Measurements from ENCODE around the gene YIF1B.

GRCh38 chr19:38333245-38333644 lies 17.5 kb upstream of the YIF1B start:
- TF ChIP-seq TSHZ2 (CRISPR knock-in tag; IDR thresholded peaks at IDR 0.05) (no peak), PPARA (CRISPR knock-in tag; IDR thresholded peaks at IDR 0.05; ENCODE audit: borderline replicate concordance) (no peak), ZNF8 (CRISPR knock-in tag; IDR thresholded peaks at IDR 0.05) (no peak), ZFP30 (CRISPR knock-in tag; IDR thresholded peaks at IDR 0.05) (no peak), ZC3H10 (CRISPR knock-in tag; IDR thresholded peaks at IDR 0.05) (no peak)
- TF ChIP-seq, protein P1, sequence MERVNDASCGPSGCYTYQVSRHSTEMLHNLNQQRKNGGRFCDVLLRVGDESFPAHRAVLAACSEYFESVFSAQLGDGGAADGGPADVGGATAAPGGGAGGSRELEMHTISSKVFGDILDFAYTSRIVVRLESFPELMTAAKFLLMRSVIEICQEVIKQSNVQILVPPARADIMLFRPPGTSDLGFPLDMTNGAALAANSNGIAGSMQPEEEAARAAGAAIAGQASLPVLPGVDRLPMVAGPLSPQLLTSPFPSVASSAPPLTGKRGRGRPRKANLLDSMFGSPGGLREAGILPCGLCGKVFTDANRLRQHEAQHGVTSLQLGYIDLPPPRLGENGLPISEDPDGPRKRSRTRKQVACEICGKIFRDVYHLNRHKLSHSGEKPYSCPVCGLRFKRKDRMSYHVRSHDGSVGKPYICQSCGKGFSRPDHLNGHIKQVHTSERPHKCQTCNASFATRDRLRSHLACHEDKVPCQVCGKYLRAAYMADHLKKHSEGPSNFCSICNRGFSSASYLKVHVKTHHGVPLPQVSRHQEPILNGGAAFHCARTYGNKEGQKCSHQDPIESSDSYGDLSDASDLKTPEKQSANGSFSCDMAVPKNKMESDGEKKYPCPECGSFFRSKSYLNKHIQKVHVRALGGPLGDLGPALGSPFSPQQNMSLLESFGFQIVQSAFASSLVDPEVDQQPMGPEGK (CRISPR knock-in tag; IDR thresholded peaks at IDR 0.05; ENCODE audit: borderline replicate concordance) = no peak
